Islet of Langerhans (tissue), 1 donor: ENCODE data around the gene ZDHHC14.

Experiments
- FAIRE-seq: peaks from one replicate; lab custom pipeline; 2011; peaks lifted over from hg19 to GRCh38; lab: Jason Lieb, UNC

Gene ZDHHC14

GRCh38 chr6:157493173-157493572 lies 112.2 kb downstream of the ZDHHC14 start:
- FAIRE-seq: no peak

GRCh38 chr6:157493576-157493975 lies 112.6 kb downstream of the ZDHHC14 start:
- no peak for FAIRE-seq

DNA sequence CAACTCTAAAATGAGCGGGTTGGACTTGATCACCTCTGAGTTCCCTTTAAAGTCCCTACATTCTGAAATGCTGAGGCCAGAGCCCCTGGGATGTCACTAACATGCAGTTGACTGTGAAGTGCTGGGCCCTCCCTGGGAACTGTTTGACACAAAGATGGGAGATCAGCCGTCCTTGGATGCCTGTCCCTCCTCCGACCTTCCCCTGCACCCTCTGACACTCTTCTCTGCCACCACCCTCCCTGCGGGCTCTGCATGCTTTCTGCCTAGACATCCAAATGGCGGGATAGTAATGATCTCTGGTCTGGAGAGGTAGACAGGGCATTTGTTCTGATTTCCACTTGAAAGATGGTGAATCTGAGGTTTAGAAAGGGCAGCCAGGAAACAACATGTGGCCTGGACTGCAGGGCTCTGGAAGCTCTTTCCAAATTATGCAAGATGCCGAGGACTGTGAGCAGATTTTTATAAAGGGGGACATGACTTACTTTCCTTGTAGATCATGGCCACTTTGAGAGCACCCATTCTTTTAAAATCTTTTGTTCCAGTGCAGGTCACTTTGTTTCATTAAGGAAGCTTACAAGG lies 113.2 kb downstream of the ZDHHC14 start:
- no peak for FAIRE-seq

DNA sequence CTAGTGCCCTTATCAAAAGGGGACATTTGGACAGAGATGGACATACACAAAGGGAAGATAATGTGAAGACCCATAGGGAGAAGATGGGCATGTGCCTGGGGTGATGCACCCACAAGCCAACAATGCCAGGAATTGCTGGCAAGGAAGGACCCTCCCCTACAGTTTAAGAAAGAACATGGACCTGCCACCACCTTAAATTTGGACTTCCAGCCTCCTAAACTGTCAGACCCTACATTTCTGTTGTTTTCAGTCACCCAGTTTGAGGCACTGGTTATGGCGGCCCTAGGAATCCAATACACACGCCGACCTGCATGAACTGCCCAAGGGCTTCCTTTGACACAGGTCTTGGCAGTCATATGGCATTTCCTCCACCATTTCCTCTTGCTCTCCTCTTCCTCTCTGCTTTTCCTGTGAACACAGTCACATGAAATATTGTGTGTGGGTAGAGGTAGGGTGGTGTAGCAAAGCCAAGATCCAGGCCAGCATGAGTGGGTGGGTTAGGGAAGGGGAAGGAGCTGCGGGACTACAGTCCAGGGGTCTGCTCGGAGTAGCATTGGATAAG lies 115.6 kb downstream of the ZDHHC14 start:
- FAIRE-seq: no peak

DNA sequence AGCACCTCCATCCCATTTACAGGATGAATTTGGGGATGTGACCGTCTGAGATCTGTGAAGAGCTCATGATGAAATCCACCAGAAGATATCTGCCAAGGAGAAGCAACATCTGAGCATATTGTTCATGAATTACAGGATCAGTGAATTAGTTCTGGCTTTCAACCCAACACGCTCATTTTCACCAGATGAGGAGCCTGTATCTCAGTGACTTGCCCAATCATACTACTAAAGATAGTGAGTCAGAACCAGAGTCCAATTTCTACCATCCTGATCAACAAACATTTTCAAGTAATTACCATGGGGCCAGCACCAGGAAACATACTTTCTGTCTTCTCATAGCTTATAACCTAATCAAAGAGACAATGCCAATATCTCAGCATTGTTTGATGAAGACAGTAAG lies 116.6 kb downstream of the ZDHHC14 start:
- FAIRE-seq: no peak

GRCh38 chr6:157498817-157499216 lies 117.8 kb downstream of the ZDHHC14 start:
- no peak for FAIRE-seq

DNA sequence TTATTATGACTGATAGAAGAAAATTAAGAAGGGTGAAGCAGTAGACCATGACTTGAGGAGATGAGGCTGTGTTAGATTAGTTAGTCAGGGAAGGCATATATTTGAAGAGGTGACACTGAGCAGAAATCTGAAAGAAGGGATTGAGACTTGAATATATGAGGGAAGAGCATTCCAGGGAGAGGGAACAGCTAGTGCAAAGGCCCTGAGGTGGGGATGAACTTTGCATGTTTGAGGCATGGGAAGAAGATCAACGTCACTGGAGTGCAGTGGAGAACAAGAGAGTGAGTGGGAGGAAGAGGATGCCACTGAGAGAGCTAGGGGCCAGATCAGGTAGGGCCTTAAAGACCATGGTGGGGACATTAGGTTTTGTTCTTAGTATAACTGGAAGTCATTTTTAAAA lies 119.0 kb downstream of the ZDHHC14 start:
- no peak for FAIRE-seq

DNA sequence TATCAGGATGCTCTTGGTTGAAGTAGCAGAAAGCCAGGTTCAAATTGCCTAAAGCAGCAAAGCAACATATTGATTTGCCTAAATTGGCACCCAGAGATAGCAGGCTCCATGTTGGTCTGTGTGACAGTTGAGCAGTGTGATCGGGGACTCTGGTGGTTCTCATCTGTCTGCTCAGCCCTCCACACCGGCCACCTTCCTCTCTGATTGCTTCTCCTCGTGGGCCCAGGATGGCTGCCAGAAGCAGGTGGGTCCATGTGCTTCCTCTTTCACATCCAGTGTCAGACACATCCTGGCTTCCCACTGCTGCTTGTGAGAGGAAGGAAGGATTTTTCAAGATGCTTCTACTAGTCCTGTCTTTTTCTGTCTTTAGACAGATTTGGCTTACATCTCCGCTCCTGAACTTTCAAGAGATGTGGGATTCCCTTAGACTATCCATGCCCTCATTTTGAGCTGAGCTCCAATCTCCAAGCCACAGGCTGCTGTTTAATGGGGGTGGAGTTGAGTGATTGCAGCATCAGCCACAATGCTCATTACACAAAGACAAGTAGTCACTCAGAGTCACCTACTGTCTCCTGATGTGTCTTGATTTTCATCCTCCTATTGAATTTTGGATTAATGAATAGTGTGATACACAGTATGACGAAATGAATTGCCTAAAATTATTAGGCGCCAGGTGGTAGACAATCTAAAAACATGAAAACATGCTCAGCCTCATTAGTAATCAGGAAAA lies 122.2 kb downstream of the ZDHHC14 start:
- no peak for FAIRE-seq

GRCh38 chr6:157505912-157506491 lies 125.0 kb downstream of the ZDHHC14 start:
- no peak for FAIRE-seq

- FAIRE-seq: no peak
Measured at GRCh38 chr6:157510323-157511188, 129.6 kb downstream of the ZDHHC14 start.

DNA sequence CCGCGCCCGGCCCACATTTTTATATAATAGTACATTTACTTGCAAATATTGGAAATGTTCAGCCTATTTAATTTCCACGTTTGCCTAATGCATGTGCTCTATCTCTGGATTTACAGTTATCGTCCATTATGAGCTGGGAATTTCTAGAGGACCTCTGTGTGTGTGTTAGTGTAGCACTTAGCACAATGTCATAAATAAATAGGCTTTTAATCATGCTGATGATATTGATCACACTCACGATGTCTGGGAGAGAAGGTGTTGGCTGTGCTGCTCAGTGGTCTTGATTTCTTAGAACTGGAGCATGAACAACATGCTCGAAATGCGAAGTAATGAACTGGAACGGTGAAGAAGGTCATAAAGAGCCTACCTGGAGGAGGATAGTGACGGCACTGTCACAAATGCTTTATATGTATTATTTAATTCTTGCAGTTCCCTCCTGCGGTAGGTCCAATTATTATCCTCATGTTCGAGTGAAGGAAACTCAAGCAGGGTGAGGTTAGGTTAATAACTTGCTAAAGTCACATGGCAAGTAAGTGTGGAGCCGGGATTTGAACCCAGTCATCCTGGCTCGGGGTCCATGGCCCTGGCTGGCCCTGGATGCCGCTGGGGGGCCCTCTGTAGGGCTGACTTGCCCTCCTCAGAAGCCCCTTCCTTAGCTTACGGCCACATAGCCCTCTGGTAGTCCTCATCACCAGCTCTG lies 130.8 kb downstream of the ZDHHC14 start:
- FAIRE-seq: no peak

DNA sequence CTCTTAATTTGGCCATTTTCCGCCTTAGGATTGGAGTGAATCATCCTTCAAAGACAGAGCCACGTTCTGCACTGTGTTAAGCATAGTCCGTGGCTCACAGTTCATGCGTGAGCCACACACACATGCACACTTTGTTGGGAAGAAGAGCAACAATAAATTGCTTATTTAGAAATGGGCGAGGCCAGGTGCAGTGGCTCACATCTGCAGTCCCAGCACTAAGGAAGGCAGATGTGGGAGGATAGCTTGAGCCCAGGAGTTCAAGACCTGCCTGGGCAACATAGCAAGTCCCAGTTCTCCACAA lies 131.3 kb downstream of the ZDHHC14 start:
- FAIRE-seq: no peak

- peak; percentile 98 for FAIRE-seq
Measured at GRCh38 chr6:157513004-157513603, 132.1 kb downstream of the ZDHHC14 start.

DNA sequence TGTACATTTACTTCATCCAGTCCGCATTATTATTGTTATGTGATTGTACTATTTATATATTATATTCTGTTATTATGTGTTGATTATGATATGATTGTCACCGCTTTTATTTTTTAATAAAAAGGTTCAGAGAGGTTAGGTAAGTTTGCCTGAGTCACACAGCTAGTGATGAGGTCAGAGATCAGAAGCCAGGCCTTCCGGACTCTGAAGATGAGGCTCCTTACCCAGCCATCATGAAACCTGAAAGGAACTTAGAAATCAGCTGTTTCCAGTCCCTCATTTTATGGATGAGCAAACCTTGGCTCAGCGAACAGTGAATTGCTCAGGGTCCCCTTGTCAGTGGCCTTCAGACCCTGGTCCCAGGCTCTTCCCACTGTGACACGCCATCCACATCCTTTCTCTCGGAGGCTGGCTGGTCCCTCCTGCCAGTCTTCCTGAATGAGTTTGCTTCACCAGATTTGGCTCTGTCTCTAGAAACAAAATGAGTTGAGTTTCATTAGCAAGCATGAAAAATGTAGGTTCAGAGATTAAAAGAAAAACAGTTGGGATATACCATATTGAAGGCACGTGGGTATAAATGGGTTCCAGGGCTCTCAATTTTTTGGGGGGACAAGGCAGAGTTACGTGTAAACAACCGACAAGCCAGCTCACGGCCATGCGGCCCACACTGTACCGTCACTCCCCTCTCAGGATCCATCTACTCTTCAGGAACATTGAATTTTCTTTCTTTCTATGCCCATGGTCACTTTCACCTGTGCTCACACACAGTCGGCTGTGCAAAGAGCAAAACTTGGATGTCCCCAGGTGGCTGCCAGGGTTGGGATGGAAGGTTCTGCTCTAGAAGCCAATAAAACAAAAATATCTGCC lies 132.9 kb downstream of the ZDHHC14 start:
- no peak for FAIRE-seq

DNA sequence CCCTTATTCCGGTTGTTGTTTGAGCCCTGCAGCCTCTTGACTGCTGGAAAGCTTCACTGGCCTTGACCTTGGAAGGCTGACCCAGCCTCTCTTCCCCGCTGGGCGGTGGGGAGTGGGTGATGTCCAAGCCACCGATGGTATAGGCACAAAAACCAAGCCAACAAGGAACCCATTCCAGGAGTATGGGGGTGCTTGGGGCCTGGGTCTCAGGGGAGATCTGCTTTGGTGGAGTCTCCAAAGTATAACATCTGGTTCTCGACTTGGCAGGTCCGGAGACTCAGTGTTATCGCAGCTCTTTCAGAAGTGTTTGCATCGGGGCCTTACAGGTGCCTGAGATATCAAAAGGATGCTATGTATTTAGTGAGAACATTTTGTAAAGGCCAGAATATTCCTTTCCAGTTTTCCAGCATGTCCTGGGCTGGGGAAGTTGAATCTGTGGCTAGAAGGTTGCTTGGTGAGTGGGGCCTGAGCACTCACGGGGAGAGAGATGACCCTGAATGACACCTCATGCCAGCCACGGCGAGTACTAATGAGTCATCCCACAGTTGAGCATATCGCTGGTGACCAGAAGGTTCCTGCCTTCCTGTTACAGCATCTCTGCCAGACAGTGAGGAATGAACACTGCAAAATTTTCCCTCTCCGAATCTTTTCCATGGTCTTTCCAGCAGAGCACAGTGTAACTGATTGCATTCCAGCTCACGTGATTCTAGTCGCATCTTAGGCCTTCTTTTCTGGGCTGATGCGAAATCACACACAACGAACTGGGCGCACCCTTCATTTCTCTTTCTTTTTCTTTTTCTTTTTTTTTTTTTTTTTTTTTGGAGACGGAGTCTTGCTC lies 133.9 kb downstream of the ZDHHC14 start:
- peak; percentile 55 for FAIRE-seq

- no peak for FAIRE-seq
Measured at GRCh38 chr6:157516319-157517026, 135.5 kb downstream of the ZDHHC14 start.

GRCh38 chr6:157517601-157518359 lies 136.8 kb downstream of the ZDHHC14 start:
- no peak for FAIRE-seq
